GM21515 (cell line): ENCODE measurements around the gene EYA2.

ENCODE experiments used
- ATAC-seq: cut with Tn5 transposase; IDR thresholded peaks from one replicate; pipeline ENCODE4 v1.9.1; 2021; ENCODE audit not compliant: unreplicated experiment

Gene EYA2

GRCh38 chr20:47216819-47217410 lies 322.3 kb downstream of the EYA2 start:
- ATAC-seq: no peak

DNA sequence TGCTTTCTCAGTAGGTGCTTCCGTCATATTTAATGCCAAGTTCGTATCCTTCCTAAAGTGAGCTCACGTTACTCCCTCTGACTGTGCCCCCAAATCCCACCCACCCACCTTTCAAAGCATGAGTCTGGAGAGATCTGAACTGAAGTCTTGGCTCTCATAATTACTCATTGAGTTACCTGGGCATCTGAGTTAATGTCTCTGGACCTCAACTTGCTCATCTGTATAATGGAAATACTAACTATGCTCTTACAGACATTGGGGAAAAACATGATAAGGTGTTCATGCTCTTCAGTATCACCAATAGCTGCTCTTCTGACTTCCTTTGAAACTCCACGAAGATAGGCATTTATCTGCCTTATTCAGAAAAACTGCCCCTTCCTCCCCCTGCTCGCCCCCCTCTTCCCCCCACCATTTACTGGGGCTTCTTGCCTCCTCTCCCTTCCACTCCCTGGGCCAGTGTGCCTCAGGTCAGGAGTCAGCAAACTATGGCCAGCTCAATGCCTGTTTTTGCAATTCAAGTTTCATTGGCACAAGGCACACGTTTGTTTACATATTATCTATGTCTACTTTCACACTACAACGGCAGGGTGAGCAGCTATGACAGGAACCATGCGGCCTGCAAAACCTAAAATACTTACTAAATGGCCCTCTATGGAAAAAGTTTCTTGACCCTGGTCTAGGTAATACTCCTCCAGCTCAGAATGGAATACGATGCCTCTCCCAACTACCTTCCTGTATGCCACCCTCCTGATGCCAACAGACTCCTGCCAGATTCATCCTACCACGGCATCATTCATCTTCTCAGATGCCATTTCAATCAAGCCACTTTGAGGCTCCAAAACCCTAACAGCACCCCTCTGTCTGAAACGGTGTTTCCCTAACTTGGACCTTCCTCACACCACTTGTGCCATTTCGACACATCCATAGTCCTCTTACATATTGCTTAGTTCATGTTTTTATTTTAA lies 323.1 kb downstream of the EYA2 start:
- ATAC-seq: no peak

DNA sequence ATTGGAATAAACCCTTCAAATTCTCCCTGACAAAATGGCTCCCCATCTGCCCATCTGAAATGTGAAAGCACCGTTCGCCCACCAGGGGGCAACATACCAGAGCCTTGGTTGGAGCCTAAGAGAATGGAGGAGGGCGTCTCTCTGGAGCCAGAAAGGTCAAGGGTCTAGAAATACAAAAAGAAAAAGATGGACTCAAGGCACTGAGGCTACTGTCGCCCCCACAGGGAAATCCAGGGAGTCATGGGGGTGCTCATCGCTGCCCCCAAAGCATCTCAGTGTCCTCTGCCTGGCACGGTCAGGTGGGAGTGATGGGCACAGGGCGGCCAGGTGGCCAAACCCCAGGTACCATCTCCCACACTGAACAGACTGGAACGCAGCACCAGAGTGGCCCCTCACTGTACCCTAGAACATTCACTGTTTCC lies 325.5 kb downstream of the EYA2 start:
- ATAC-seq: no peak

GRCh38 chr20:47221036-47221625 lies 326.5 kb downstream of the EYA2 start:
- no peak for ATAC-seq

GRCh38 chr20:47222468-47223119 lies 328.0 kb downstream of the EYA2 start:
- no peak for ATAC-seq

DNA sequence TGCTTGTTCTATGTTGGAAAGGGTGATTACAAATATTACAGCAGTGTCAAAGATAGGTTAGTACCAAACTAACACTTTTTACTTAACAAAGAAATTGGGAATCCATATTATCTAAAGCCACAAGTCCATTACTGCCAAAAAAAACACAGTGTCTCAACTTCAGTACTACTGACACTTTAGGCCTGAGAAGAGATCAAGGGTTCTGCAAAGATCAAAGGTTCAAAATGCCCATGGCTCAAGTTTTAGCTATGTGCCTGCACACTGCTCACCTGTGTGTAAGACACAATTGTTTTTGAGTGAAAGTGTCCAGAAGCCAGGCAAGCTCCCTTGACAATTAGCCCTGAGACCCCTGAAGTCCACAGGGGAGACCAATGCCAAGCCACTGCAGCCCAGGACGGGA lies 329.3 kb downstream of the EYA2 start:
- ATAC-seq: no peak

DNA sequence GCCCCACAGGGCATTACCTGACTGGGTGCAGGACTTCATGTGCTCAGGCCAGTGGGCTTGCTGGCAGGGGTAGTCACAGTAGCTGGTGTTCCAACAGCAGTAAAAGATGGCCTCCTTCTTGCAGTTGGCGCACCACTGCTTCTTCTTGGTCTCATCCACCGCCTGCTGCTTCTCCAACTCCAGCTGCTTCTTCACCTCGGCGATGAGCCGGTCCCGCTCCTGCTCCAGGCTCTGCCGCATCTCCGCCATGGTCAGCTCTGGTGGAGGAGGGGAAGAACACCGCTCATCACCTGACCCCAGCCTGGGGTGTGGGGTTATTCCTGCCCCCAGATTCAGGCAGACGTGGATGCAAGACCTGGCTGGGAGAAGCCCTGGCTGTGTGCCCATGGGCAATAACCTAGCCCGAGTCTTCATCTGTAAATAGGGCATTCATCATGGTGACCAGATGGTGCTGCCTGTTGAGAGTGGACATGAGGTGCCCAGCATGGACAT lies 329.7 kb downstream of the EYA2 start:
- no peak for ATAC-seq

DNA sequence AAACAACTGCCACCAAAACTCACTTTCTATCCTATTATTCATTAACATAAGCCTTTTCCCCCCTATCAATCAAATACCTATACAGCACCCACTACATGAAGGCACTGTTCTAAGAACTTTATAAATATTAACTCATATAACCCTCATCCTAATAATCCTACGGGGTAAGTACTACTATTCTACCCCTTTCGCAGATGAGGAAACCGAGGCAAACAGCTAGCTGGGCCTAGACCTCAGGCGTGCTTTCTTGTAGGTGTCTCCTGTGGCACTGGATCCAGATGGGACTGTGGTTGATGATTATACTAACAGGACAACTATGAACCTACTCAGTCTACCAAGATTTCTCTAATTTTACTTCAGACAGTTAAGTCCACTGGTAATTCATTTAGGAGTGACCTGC lies 330.2 kb downstream of the EYA2 start:
- ATAC-seq: no peak

- no peak for ATAC-seq
Observed at GRCh38 chr20:47225458-47225857, 330.8 kb downstream of the EYA2 start.

- no peak for ATAC-seq
Observed at GRCh38 chr20:47227119-47227518, 332.5 kb downstream of the EYA2 start.

DNA sequence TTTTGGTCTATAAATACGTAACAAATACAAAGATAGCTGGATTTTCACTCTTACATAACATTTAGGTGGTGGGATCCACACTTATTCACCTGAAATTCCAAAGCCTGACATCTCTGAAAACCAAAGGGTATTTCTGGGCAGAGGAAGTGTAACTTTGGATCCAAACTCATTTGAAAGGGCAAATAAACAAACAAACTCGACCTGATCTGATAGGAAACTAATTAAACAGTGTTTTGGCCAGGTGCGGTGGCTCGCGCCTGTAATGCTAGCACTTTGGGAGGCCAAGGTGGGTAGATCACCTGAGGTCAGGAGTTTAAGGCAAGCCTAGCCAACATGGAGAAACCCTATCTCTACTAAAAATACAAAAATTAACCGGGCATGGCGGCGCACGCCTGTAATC lies 332.9 kb downstream of the EYA2 start:
- no peak for ATAC-seq

DNA sequence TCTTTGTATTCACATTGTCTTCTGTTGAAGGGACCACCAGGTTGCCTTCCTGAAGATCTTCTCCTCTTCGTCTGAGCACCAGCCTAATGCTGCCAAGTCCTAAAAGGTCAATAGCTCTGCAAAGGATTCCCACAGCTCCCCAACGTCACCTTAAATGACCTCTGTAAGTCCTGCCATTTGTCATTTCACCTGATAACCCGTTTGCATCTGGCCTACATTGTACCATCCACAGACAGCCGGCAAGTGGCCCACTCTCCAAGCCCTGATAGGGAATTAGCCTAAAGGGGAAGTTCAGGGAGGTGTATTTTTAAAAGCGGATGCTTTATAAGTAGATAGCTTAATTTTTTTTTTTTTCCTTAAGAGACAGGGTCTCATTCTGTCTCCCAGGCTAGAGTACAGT lies 334.0 kb downstream of the EYA2 start:
- ATAC-seq: no peak

- no peak for ATAC-seq
Observed at GRCh38 chr20:47230811-47231256, 336.2 kb downstream of the EYA2 start.

GRCh38 chr20:47231382-47232039 lies 336.9 kb downstream of the EYA2 start:
- no peak for ATAC-seq

DNA sequence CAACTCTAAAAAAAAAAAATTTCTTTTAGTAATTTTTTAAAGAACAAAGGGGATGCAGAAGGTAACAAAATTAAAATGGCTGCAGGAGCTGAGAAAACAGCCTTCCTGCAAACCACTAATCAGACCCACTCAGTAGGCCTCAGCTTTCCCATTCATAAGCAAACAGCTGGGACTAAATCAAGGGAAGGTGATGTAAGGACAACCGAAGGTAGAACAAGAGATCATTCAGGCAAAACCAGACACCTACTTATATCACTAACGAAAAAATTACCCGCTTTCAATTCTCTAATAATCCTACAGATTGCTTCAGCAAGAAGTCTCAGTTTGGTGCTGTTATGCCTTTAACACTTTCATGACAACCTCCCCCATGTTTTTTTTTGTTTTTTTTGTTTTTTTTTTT lies 337.9 kb downstream of the EYA2 start:
- no peak for ATAC-seq

- no peak for ATAC-seq
Observed at GRCh38 chr20:47233333-47234188, 338.9 kb downstream of the EYA2 start.

DNA sequence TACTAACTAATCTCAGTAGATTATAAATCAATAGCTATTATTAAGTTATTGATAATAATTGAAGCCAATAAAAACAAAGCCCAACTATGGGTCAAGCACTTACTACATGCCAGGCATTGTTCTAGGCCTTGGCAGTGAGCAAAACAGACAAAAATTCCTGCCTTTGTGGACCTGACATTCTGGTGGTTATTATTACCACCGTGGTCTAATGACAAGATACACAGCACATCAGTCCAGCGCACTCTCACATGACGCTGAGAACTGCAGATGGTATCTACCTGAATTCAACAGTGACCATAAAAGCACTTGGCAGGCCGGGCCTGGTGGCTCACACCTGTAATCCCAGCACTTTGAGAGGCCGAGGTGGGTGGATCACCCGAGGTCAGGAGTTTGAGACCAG lies 340.5 kb downstream of the EYA2 start:
- ATAC-seq: no peak

DNA sequence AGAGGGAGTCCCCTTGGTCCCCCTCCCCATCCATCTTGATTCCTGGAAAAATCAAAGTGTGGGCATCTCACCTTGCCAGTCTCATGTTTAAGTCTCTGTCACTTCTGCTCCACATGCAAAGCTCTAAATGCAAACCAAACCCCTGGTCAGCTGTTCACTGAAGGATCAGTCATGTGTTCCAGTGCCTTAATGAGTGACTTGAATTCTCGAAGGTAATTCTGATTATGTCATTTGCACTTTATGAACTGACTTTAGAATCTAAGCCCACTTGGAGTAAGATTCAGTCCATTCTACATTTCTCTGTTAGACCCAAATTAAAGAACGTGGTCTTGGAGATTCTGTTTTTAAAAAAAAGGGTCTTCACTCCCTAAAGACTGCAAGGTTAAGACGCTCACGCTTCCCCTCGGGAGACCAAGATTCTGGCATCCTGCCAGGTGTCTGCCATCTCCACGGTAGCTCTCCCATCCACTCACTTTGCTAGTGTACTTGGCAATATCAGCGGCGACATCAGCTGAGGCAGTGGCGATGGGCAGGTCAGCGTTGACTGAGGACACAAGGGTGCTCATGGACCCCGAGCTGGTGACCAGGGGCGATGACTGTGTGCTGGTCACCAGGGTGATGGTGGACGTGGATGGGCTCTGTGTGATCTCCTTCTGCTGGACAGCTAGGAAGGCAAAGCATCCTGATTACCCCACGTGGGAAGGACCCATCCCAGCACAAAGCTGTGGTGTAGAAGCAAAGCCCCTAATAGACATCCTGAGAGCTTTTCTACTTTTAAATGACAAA lies 341.4 kb downstream of the EYA2 start:
- no peak for ATAC-seq

- ATAC-seq: no peak
Observed at GRCh38 chr20:47236639-47236900, 341.9 kb downstream of the EYA2 start.
